ENCODE data around the gene NCK2.

The NCK2 gene

DNA sequence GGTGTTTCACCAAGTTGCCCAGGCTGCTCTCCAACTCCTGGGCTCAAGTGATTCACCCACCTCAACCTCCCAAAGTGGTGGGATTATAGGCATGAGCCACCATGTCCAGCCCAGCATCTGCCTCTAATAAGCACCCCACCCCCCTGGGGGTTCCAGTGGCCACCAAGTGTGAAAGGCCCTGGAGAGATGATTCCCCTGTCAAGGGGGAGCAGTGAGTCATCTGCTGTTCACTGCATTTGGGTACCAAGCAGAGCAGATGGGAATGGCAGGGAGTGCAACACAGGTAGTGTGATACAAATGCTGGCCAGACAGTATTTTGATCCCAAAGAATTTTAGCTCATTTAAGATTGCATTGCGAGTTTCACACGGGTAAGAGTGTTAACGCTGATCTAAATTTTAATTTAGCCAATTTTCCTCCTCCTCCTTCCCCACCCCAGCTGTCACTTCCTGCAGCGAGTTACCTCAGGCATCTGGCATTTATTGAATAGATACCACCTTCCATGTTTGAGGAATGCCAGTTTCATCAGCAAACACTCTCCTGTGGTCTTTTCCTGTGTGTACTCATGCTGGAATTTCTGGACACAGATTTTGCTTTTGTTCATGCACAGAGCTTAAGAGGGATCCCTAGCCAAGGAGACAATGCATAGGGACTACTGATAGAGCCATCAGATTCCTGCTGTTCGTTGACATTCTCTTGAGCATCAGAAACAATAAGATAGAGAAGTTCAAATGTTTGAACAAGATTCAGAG is 32.4 kb upstream of the NCK2 start:
- no peaks in the 10 kb centered on the region for H3K27me3 ChIP-seq (ENCODE audit: insufficient read depth, insufficient read length)
- no peaks in the 10 kb centered on the region for H3K9me3 ChIP-seq (ENCODE audit: insufficient read depth, low read length)
- H3K4me3 ChIP-seq (ENCODE audit: insufficient read length, low read depth) = no peak overlapping the region
- no peak overlapping the region for H3K9ac ChIP-seq (ENCODE audit: insufficient read length, low read depth)
- TF ChIP-seq ZNF274 (IDR thresholded peaks at IDR 0.05; ENCODE audit: low read depth, low read length) = no peak
- TF ChIP-seq YY1 (IDR thresholded peaks at IDR 0.05; ENCODE audit: insufficient read depth, insufficient read length) = no peak
- no peak for TF ChIP-seq SUZ12 (IDR thresholded peaks at IDR 0.05; ENCODE audit: extremely low read depth, insufficient read depth, insufficient read length)
- H3K4me1 ChIP-seq (ENCODE audit: insufficient read depth, insufficient read length) = no peaks in the 10 kb centered on the region
- H3K36me3 ChIP-seq (ENCODE audit: insufficient read depth, insufficient read length, low read length) = no peaks in the 10 kb centered on the region
- no peak for DNase-seq (ENCODE audit: low read depth, low spot score)

DNA sequence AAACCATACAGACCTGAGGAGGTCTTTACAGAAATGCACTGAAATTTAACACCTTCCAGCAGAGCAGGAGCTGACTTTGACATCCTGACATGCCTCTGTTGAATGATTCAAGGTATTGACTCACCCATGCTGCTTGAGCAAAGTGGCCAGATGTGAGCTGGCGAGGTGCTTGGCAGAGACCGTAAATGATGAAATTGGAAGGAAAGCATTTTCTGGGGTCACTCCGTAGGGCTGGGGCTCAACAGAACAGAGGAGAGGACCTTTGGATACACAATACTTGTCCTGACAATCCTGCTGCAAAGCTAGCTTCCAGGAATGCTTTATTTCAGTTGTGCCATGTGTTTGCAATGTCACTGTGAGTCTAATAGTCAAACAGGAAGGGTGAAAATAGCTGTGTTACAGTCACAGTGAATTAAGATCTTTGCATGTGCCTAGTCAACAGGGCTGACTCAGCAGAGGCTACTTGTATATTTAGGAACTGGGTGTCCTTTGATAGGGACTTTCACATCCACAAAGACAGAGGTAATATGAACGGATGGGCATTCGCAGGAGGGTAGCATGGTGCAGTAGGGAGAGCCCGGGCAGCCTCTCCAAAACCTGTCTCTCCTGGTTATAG is 31.6 kb upstream of the NCK2 start:
- no peak overlapping the region for H3K9ac ChIP-seq (ENCODE audit: insufficient read length, low read depth)
- no peak for TF ChIP-seq SUZ12 (IDR thresholded peaks at IDR 0.05; ENCODE audit: extremely low read depth, insufficient read depth, insufficient read length)
- TF ChIP-seq YY1 (IDR thresholded peaks at IDR 0.05; ENCODE audit: insufficient read depth, insufficient read length) = no peak
- TF ChIP-seq ZNF274 (IDR thresholded peaks at IDR 0.05; ENCODE audit: low read depth, low read length) = no peak
- no peaks in the 10 kb centered on the region for H3K9me3 ChIP-seq (ENCODE audit: insufficient read depth, low read length)
- H3K27me3 ChIP-seq (ENCODE audit: insufficient read depth, insufficient read length) = no peaks in the 10 kb centered on the region
- DNase-seq (ENCODE audit: low read depth, low spot score) = no peak
- H3K36me3 ChIP-seq (ENCODE audit: insufficient read depth, insufficient read length, low read length) = no peaks in the 10 kb centered on the region
- no peak overlapping the region for H3K4me3 ChIP-seq (ENCODE audit: insufficient read length, low read depth)
- H3K4me1 ChIP-seq (ENCODE audit: insufficient read depth, insufficient read length) = no peaks in the 10 kb centered on the region

DNA sequence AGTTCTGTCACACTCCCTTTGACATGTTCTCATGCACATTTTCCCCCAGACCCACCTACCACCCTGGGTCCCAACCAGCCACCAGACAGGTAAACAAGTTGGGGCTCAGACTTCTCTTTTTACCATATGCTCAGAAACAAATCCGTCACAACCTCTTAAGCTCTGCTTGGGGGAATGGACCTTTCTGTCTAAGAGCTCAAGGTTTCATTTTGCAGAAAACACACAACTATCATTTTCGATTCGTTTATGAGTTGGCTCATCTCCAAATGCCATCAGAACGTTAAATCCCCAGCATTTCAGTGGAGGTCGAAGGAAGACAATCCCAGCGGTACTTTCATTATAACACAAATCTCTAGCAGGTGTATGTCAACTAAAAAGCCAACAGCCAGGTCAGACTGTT is 30.6 kb upstream of the NCK2 start:
- Histone ChIP-seq H3K27me3 (ENCODE audit: insufficient read depth, insufficient read length) (no peaks in the 10 kb centered on the region), H3K9me3 (ENCODE audit: insufficient read depth, low read length) (no peaks in the 10 kb centered on the region), H3K4me3 (ENCODE audit: insufficient read length, low read depth) (no peak overlapping the region), H3K36me3 (ENCODE audit: insufficient read depth, insufficient read length, low read length) (no peaks in the 10 kb centered on the region), H3K9ac (ENCODE audit: insufficient read length, low read depth) (no peak overlapping the region), H3K4me1 (ENCODE audit: insufficient read depth, insufficient read length) (no peaks in the 10 kb centered on the region)
- DNase-seq (ENCODE audit: low read depth, low spot score) = no peak
- TF ChIP-seq YY1 (IDR thresholded peaks at IDR 0.05; ENCODE audit: insufficient read depth, insufficient read length) = no peak
- no peak for TF ChIP-seq ZNF274 (IDR thresholded peaks at IDR 0.05; ENCODE audit: low read depth, low read length)
- TF ChIP-seq SUZ12 (IDR thresholded peaks at IDR 0.05; ENCODE audit: extremely low read depth, insufficient read depth, insufficient read length) = no peak

DNA sequence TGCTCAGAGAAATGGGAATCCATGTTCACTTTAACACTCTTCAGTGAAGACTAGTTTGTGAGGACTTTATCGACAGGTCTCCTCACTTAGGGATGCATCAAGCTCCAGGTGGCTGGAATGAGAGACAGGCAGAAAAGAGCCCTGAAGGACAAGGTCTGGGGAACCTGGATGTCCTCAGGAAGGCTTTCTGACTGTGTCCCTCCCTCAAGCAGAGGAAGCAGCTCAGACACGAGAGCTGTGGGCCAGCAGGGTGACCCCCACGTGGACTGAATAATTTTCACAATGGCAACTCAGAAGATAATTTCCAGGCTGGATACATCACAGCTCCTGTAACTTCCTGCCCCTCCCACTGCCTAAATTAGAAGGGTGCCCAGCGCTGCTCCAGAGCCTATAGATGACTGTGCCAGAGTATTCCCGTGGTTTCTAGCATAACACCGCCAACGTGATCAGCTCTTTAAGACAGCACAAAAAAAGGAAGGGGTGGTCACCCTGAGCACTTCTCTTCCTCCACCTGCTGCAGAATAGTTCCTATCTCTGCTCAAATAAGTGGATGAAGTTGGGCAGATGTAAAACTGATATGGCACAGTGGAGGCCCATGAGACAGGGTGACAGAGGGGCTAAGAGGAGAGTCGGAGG is 25.7 kb upstream of the NCK2 start:
- H3K4me1 ChIP-seq (ENCODE audit: insufficient read depth, insufficient read length) = no peaks in the 10 kb centered on the region
- no peaks in the 10 kb centered on the region for H3K27me3 ChIP-seq (ENCODE audit: insufficient read depth, insufficient read length)
- no peaks in the 10 kb centered on the region for H3K36me3 ChIP-seq (ENCODE audit: insufficient read depth, insufficient read length, low read length)
- no peak for TF ChIP-seq ZNF274 (IDR thresholded peaks at IDR 0.05; ENCODE audit: low read depth, low read length)
- no peak for TF ChIP-seq SUZ12 (IDR thresholded peaks at IDR 0.05; ENCODE audit: extremely low read depth, insufficient read depth, insufficient read length)
- TF ChIP-seq YY1 (IDR thresholded peaks at IDR 0.05; ENCODE audit: insufficient read depth, insufficient read length) = no peak
- H3K4me3 ChIP-seq (ENCODE audit: insufficient read length, low read depth) = no peak overlapping the region
- no peaks in the 10 kb centered on the region for H3K9me3 ChIP-seq (ENCODE audit: insufficient read depth, low read length)
- H3K9ac ChIP-seq (ENCODE audit: insufficient read length, low read depth) = no peak overlapping the region
- no peak for DNase-seq (ENCODE audit: low read depth, low spot score)

DNA sequence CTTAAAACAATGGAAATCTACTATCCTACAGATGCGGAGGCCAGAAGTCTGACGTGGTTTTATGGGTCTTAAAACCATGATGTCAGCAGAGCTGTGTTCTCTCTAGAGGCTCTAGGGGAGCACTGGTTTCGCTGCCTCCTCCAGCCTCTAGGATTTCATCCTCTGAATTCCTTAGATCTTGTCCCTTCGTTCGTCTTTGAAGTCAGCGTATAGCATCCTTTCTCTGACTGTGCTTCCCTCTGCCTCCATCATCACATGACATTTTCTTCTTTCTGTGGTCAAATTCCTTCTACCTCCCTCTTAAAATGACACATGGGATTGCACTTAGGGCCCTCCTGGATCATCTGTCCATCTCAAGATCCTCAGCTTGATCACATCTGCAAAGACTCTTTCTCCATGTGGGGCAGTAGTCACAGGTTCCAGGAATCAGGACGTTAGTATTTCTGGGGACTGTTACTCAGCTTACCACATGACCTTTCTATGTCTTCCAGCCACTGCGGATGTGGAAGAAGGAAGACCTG is 22.7 kb upstream of the NCK2 start:
- no peaks in the 10 kb centered on the region for H3K4me1 ChIP-seq (ENCODE audit: insufficient read depth, insufficient read length)
- no peak for DNase-seq (ENCODE audit: low read depth, low spot score)
- peaks cover 3% of the 10 kb centered on the region; the same call in 1 of the 2 replicates for H3K9me3 ChIP-seq (ENCODE audit: insufficient read depth, low read length)
- no peak overlapping the region for H3K9ac ChIP-seq (ENCODE audit: insufficient read length, low read depth)
- H3K4me3 ChIP-seq (ENCODE audit: insufficient read length, low read depth) = no peak overlapping the region
- no peaks in the 10 kb centered on the region for H3K27me3 ChIP-seq (ENCODE audit: insufficient read depth, insufficient read length)
- no peaks in the 10 kb centered on the region for H3K36me3 ChIP-seq (ENCODE audit: insufficient read depth, insufficient read length, low read length)
- no peak for TF ChIP-seq ZNF274 (IDR thresholded peaks at IDR 0.05; ENCODE audit: low read depth, low read length)

DNA sequence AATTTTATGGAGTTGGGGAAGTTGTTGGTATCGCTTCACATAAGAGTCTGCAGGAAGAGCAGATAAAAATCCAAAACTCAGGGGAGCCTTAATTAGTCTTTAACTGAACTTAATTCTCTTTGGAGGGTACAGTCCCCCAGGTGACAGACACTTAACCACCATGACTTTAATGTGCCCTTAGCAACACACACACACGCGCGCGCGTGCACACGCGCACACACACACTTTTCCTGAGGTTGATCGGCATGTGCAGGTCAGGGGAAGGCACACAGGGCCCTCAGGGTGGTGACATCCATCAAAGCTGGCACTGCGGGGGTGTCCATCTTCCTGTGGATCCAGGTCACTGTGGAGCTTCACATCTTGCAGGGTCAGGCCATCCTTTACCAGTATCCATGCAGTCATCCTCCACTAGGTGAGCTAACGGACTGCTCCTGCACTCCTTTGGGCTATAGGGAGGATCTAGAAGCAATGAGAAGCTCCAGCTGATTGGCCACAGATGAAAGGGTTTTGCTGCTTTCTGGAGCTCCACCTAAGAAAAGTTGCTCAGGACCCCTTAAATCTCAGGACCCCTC is 21.9 kb upstream of the NCK2 start:
- no peak for DNase-seq (ENCODE audit: low read depth, low spot score)
- Histone ChIP-seq H3K9ac (ENCODE audit: insufficient read length, low read depth) (no peak overlapping the region), H3K4me3 (ENCODE audit: insufficient read length, low read depth) (no peak overlapping the region), H3K4me1 (ENCODE audit: insufficient read depth, insufficient read length) (no peaks in the 10 kb centered on the region), H3K27me3 (ENCODE audit: insufficient read depth, insufficient read length) (no peaks in the 10 kb centered on the region), H3K36me3 (ENCODE audit: insufficient read depth, insufficient read length, low read length) (no peaks in the 10 kb centered on the region), H3K9me3 (ENCODE audit: insufficient read depth, low read length) (peaks cover 8% of the 10 kb centered on the region; the same call in 1 of the 2 replicates)
- TF ChIP-seq ZNF274 (IDR thresholded peaks at IDR 0.05; ENCODE audit: low read depth, low read length) (no peak), YY1 (IDR thresholded peaks at IDR 0.05; ENCODE audit: insufficient read depth, insufficient read length) (no peak), SUZ12 (IDR thresholded peaks at IDR 0.05; ENCODE audit: extremely low read depth, insufficient read depth, insufficient read length) (no peak)

DNA sequence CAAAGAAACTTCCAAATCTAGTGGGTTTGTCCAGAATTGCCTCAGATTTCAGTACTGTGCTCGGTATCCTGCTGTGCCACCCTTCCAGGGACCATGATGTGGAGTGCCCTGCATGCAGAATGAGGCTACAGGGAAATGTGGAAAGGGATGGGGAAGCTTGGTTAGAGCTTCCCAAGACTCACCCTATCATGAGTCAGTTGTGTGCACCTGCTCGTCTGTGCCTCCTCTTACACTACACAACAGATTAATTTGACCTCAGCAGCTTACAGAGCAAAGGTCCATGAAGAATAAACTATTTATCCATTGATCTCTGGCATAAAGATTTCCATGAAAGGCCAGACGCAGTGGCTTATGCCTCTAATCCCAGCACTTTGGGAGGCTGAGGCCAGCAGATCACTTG is 21.3 kb upstream of the NCK2 start:
- Histone ChIP-seq H3K9ac (ENCODE audit: insufficient read length, low read depth) (no peak overlapping the region), H3K9me3 (ENCODE audit: insufficient read depth, low read length) (peaks cover 8% of the 10 kb centered on the region; the same call in 1 of the 2 replicates), H3K36me3 (ENCODE audit: insufficient read depth, insufficient read length, low read length) (no peaks in the 10 kb centered on the region), H3K27me3 (ENCODE audit: insufficient read depth, insufficient read length) (no peaks in the 10 kb centered on the region), H3K4me1 (ENCODE audit: insufficient read depth, insufficient read length) (no peaks in the 10 kb centered on the region), H3K4me3 (ENCODE audit: insufficient read length, low read depth) (no peak overlapping the region)
- TF ChIP-seq ZNF274 (IDR thresholded peaks at IDR 0.05; ENCODE audit: low read depth, low read length) (no peak), YY1 (IDR thresholded peaks at IDR 0.05; ENCODE audit: insufficient read depth, insufficient read length) (no peak), SUZ12 (IDR thresholded peaks at IDR 0.05; ENCODE audit: extremely low read depth, insufficient read depth, insufficient read length) (no peak)
- no peak for DNase-seq (ENCODE audit: low read depth, low spot score)
